Mesendoderm (in vitro differentiated cells): Measurements from ENCODE around the gene SNTB2.
"Not testable (repeated sequence)": the region's sequence is repeated elsewhere in the genome, so short reads cannot be mapped to it uniquely, and the experiment has no call there.

ENCODE experiments used
- DNase-seq: peaks from one replicate; pipeline ENCODE4 v3.0.0; 2013
- H2AK5ac ChIP-seq: 2 replicates; pipeline ENCODE4 v1.6.1; 2013; ENCODE audit warnings: low read length, inconsistent platforms
- H2BK120ac ChIP-seq: 2 replicates; pipeline ENCODE4 v1.6.1; 2013; ENCODE audit warnings: low read depth, mild to moderate bottlenecking, low read length, moderate library complexity, mixed read lengths
- H2BK15ac ChIP-seq: replicated peaks from 2 replicates; pipeline ENCODE4 v1.6.1; 2013; ENCODE audit warnings: low read depth, mild to moderate bottlenecking, moderate library complexity
- H2BK5ac ChIP-seq: 2 replicates; pipeline ENCODE4 v1.6.1; 2013; ENCODE audit warnings: low read length, inconsistent platforms
- H3K18ac ChIP-seq: 2 replicates; pipeline ENCODE4 v1.6.1; 2013; ENCODE audit warnings: mild to moderate bottlenecking, low read length, mixed read lengths
- H3K23ac ChIP-seq: one replicate; pipeline ENCODE4 v1.6.1; 2013; ENCODE audit warnings: low read length
- H3K27ac ChIP-seq: 2 replicates; pipeline ENCODE4 v1.5.1; 2013; ENCODE audit warnings: low read depth, mild to moderate bottlenecking, inconsistent platforms, low read length, moderate library complexity
- H3K27me3 ChIP-seq: 2 replicates; pipeline ENCODE4 v1.6.1; 2013; ENCODE audit warnings: low read length, control low read depth, mild to moderate bottlenecking, inconsistent platforms; ENCODE audit not compliant: insufficient read depth, poor library complexity
- H3K36me3 ChIP-seq: 2 replicates; pipeline ENCODE4 v1.6.1; 2013; ENCODE audit warnings: low read length, inconsistent platforms; ENCODE audit not compliant: control insufficient read depth, insufficient read depth
- H3K4ac ChIP-seq: one replicate; pipeline ENCODE4 v1.6.1; 2013; ENCODE audit warnings: low read depth, mild to moderate bottlenecking, low read length, moderate library complexity
- H3K4me1 ChIP-seq: 2 replicates; pipeline ENCODE4 v1.6.1; 2013; ENCODE audit warnings: low read depth, low read length, inconsistent platforms; ENCODE audit not compliant: control insufficient read depth
- H3K4me2 ChIP-seq: 2 replicates; pipeline ENCODE4 v1.6.1; 2013; ENCODE audit warnings: low read length
- H3K4me3 ChIP-seq: 2 replicates; pipeline ENCODE4 v1.5.1; 2013; ENCODE audit warnings: mild to moderate bottlenecking, low read length
- H3K56ac ChIP-seq: one replicate; pipeline ENCODE4 v1.6.1; 2013; ENCODE audit warnings: low read length
- H3K79me1 ChIP-seq: 2 replicates; pipeline ENCODE4 v1.6.1; 2013; ENCODE audit warnings: low read length, inconsistent platforms
- H3K79me2 ChIP-seq: 2 replicates; pipeline ENCODE4 v1.6.1; 2013; ENCODE audit warnings: mild to moderate bottlenecking, low read length; ENCODE audit not compliant: control insufficient read depth, insufficient read depth
- H3K9ac ChIP-seq: 2 replicates; pipeline ENCODE4 v1.6.1; 2013; ENCODE audit warnings: low read length, inconsistent platforms
- H4K5ac ChIP-seq: one replicate; pipeline ENCODE4 v1.6.1; 2013; ENCODE audit warnings: low read length
- H4K8ac ChIP-seq: one replicate; pipeline ENCODE4 v1.6.1; 2013; ENCODE audit warnings: low read depth, mild to moderate bottlenecking, control low read depth, low read length, moderate library complexity
- WGBS: extraction: QIAGEN DNeasy Blood & Tissue Kit; methylation state at CpG from one replicate; pipeline ENCODE4 v1.1.7; 2013; ENCODE audit warnings: low lambda C conversion rate, missing lambda C conversion rate; ENCODE audit not compliant: insufficient coverage; ENCODE audit errors: extremely low coverage; 5-methylcytosine and 5-hydroxymethylcytosine counted together

The SNTB2 gene

DNA sequence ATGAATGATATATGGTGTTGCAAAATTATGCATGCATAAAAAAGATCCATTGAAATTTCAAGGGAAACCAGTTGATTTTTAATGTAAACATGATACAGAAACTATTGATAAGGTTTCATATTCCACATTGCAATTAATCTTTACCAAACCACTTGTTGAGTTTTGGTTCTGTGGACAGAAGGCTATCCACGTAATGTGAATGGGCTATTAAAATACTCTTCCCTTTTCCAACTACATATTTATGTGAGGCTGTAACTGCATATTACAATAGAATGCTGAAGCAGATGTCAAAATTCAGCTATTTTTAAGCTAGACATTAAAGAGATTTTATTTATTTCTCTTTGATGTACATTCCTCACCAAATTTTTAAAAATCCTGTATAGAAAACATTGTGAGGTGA, 90.4 kb downstream of the SNTB2 start:
- H3K36me3 ChIP-seq = no peaks in the 10 kb centered on the region
- H3K4me1 ChIP-seq = no peaks in the 10 kb centered on the region
- no peak overlapping the region for H4K5ac ChIP-seq
- H3K23ac ChIP-seq = no peak overlapping the region
- no peak for DNase-seq
- H2AK5ac ChIP-seq = no peak overlapping the region
- H3K79me1 ChIP-seq = no peaks in the 10 kb centered on the region
- no peak overlapping the region for H3K27ac ChIP-seq
- H3K4ac ChIP-seq = no peak overlapping the region
- H3K79me2 ChIP-seq = no peaks in the 10 kb centered on the region
- no peak overlapping the region for H2BK5ac ChIP-seq
- no peak overlapping the region for H3K18ac ChIP-seq
- H4K8ac ChIP-seq = no peak overlapping the region
- no CpG with 5 or more reads among the region's 1 CpG for WGBS
- no peak overlapping the region for H2BK120ac ChIP-seq
- no peak overlapping the region for H3K9ac ChIP-seq
- H3K4me2 ChIP-seq = no peak overlapping the region
- H3K4me3 ChIP-seq = no peak overlapping the region
- H2BK15ac ChIP-seq = no peak overlapping the region
- no peak overlapping the region for H3K56ac ChIP-seq
- H3K27me3 ChIP-seq = no peaks in the 10 kb centered on the region

DNA sequence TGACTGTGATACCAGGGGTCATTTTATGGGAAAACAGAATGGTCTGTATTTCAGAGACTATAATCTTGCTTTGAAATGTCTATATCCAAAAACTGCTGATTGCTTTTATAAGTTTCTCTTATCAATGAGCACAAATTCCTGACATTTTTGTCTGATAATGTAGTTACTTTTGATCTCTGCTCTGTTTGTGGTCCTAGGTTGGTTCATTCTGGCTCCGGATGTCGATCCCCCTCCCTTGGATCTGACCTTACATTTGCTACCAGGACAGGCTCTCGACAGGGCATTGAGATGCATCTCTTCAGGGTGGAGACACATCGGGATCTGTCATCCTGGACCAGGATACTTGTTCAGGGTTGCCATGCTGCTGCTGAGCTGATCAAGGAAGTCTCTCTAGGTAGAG, 96.9 kb downstream of the SNTB2 start:
- Histone ChIP-seq H3K9ac (no peak overlapping the region), H2BK120ac (no peak overlapping the region), H3K4me3 (no peak overlapping the region), H3K4me2 (no peak overlapping the region), H3K18ac (no peak overlapping the region), H3K79me1 (no peaks in the 10 kb centered on the region), H3K4ac (no peak overlapping the region), H4K8ac (no peak overlapping the region), H3K79me2 (no peaks in the 10 kb centered on the region), H3K27me3 (no peaks in the 10 kb centered on the region), H2BK15ac (no peak overlapping the region), H3K23ac (no peak overlapping the region), H2AK5ac (no peak overlapping the region), H3K4me1 (no peaks in the 10 kb centered on the region), H2BK5ac (no peak overlapping the region), H3K56ac (no peak overlapping the region), H3K27ac (no peak overlapping the region), H4K5ac (no peak overlapping the region), H3K36me3 (peaks cover 4% of the 10 kb centered on the region)
- peak; percentile 16 for DNase-seq
- WGBS = no CpG with 5 or more reads among the region's 4 CpGs

DNA sequence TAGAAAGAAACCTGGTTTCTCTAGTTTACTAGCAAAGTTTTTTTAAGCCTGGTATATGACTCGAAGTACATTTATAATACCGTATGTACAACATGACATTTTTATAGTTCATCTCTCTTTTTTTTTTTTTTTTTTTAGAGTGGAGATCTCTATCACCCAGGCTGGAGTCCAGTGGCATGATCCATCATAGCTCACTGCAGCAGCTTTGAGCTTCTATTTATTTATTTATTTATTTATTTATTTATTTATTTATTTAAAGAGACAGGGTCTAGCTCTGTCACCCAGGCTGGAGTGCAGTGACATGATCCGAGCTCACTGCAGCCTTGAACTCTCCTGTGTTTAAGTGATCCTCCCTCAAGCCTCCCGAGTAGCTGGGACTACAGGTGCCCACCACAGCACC, 98.3 kb downstream of the SNTB2 start:
- H2BK15ac ChIP-seq = no peak overlapping the region
- no CpG with 5 or more reads among the region's 4 CpGs for WGBS
- no peak for DNase-seq

DNA sequence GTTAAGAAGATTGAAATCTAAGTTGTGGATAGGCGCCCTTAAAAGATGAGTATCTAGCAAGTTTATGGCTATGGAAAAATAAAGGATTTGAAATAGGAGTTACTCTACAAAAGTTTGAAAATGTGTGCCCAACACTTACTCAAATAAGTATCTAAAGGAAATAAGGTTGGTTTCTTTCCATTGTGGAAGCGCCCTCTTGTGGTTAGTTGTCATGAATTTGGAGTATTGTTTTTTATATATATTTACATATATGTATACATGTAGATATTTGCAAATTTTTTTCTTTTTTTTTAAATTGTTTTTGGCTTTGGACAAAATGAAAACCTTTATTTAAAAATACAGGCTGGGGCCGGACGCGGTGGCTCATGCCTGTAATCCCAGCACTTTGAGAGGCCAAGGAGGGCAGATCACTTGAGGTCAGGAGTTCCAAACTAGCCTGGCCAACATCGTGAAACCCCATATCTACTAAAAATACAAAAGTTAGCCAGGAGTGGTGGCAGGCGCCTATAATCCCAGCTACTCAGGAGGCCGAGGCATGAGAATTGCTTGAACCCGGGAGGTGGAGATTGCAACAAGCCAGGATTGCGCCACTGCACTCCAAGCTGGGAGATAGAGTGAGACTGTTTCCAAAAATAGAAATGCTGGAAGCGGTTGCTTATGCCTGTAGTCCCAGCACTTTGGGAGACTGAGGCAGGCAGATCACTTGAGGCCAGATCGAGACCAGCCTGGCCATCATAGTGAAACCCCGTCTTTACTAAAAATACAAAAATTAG, 100.2 kb downstream of the SNTB2 start:
- no peaks in the 10 kb centered on the region for H3K4me1 ChIP-seq
- peak; percentile 47 for DNase-seq
- no peak overlapping the region for H3K56ac ChIP-seq
- no peak overlapping the region for H2BK120ac ChIP-seq
- H2BK5ac ChIP-seq = no peak overlapping the region
- WGBS = no CpG with 5 or more reads among the region's 13 CpGs
- no peaks in the 10 kb centered on the region for H3K27me3 ChIP-seq
- no peaks in the 10 kb centered on the region for H3K79me2 ChIP-seq
- peaks cover 4% of the 10 kb centered on the region for H3K36me3 ChIP-seq
- no peak overlapping the region for H3K4me3 ChIP-seq
- no peak overlapping the region for H2AK5ac ChIP-seq
- no peak overlapping the region for H3K18ac ChIP-seq
- no peak overlapping the region for H3K9ac ChIP-seq
- no peak overlapping the region for H3K4me2 ChIP-seq
- no peaks in the 10 kb centered on the region for H3K79me1 ChIP-seq
- no peak overlapping the region for H4K5ac ChIP-seq
- H2BK15ac ChIP-seq = no peak overlapping the region
- no peak overlapping the region for H4K8ac ChIP-seq
- H3K4ac ChIP-seq = no peak overlapping the region
- H3K23ac ChIP-seq = no peak overlapping the region
- H3K27ac ChIP-seq = no peak overlapping the region

More for the DNA sequence above, 98.3 kb downstream of the SNTB2 start:
- H3K4me3 ChIP-seq = no peak overlapping the region
- H3K36me3 ChIP-seq = peaks cover 4% of the 10 kb centered on the region
- H3K56ac ChIP-seq = no peak overlapping the region
- no peaks in the 10 kb centered on the region for H3K27me3 ChIP-seq
- no peaks in the 10 kb centered on the region for H3K79me2 ChIP-seq
- no peak overlapping the region for H3K4ac ChIP-seq
- no peak overlapping the region for H2BK5ac ChIP-seq
- H3K18ac ChIP-seq = no peak overlapping the region
- H4K5ac ChIP-seq = no peak overlapping the region
- H3K23ac ChIP-seq = no peak overlapping the region
- no peak overlapping the region for H2AK5ac ChIP-seq
- H3K4me1 ChIP-seq = no peaks in the 10 kb centered on the region
- H4K8ac ChIP-seq = no peak overlapping the region
- H3K79me1 ChIP-seq = no peaks in the 10 kb centered on the region
- no peak overlapping the region for H3K9ac ChIP-seq
- no peak overlapping the region for H3K27ac ChIP-seq
- no peak overlapping the region for H2BK120ac ChIP-seq
- H3K4me2 ChIP-seq = no peak overlapping the region

DNA sequence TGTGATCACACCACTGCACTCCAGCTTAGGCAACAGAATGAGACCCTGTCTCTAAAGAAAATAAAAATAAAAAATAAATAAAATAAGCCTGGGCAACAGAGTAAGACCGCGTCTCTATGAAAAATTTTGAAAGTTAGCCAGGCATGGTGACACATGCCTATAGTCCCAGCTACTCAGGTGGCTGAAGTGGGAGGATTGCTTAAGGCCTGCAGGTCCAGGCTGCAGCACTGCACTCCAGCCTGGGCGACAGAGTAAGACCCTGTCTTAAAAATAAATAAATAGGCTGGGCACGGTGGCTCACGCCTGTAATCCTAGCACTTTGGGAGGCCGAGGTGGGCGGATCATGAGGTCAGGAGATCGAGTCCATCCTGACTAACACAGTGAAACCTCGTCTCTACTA, 104.7 kb downstream of the SNTB2 start:
- not testable (repeated sequence) for H3K9ac ChIP-seq, H3K4me1 ChIP-seq
- no CpG with 5 or more reads among the region's 9 CpGs for WGBS

DNA sequence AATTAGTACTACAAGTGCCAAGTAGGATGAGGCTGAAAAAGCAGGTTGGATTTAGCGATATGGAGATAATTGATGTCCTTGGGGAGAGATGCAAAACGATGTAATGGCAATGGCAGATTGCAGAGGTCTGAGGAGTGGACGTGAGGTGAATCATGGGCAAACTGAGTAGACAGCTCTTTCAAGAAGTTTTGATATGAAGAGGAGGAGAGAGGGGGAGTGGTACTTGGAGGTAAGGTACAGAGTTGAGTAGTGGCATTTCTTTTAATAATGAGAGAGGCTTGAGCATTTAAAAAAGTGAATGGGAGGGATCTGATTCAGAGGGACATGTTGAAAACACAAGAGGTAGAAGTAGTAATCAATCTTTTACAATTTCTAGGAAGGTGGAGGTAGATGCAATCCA, 106.4 kb downstream of the SNTB2 start:
- Histone ChIP-seq H3K56ac (no peak overlapping the region), H3K79me2 (no peaks in the 10 kb centered on the region), H3K4me2 (no peak overlapping the region), H3K27ac (no peak overlapping the region), H3K9ac (no peak overlapping the region), H3K79me1 (no peaks in the 10 kb centered on the region), H2BK5ac (no peak overlapping the region), H3K18ac (no peak overlapping the region), H2BK15ac (no peak overlapping the region), H2AK5ac (no peak overlapping the region), H3K4me3 (no peak overlapping the region), H4K8ac (no peak overlapping the region), H3K4me1 (no peaks in the 10 kb centered on the region), H3K23ac (no peak overlapping the region), H3K36me3 (no peaks in the 10 kb centered on the region), H4K5ac (no peak overlapping the region), H3K27me3 (no peaks in the 10 kb centered on the region), H2BK120ac (no peak overlapping the region), H3K4ac (no peak overlapping the region)
- no peak for DNase-seq
- WGBS = no CpG with 5 or more reads among the region's 3 CpGs

More for the DNA sequence above, 104.7 kb downstream of the SNTB2 start:
- not testable (repeated sequence) for H3K27me3 ChIP-seq, H3K4ac ChIP-seq, H4K8ac ChIP-seq, H4K5ac ChIP-seq, H3K56ac ChIP-seq, H3K4me2 ChIP-seq, H2BK120ac ChIP-seq, H2BK5ac ChIP-seq, H3K27ac ChIP-seq, H3K18ac ChIP-seq, H3K79me2 ChIP-seq, H3K79me1 ChIP-seq, H2BK15ac ChIP-seq, H3K36me3 ChIP-seq, DNase-seq, H3K23ac ChIP-seq, H2AK5ac ChIP-seq, H3K4me3 ChIP-seq
